Activated CD4-positive, alpha-beta T cell treated with anti-CD3 and anti-CD28 coated beads, Interleukin-2, amount 50 U/mL, for 48 hours (primary cell): ENCODE results near the gene TXN.
"Not testable (repeated sequence)": the region's sequence is repeated elsewhere in the genome, so short reads cannot be mapped to it uniquely, and the experiment has no call there.

Experiments used
- DNase-seq, 2 experiments: peaks; one replicate each; pipeline ENCODE4 v3.0.0-alpha.2; 2020

The TXN gene

DNA sequence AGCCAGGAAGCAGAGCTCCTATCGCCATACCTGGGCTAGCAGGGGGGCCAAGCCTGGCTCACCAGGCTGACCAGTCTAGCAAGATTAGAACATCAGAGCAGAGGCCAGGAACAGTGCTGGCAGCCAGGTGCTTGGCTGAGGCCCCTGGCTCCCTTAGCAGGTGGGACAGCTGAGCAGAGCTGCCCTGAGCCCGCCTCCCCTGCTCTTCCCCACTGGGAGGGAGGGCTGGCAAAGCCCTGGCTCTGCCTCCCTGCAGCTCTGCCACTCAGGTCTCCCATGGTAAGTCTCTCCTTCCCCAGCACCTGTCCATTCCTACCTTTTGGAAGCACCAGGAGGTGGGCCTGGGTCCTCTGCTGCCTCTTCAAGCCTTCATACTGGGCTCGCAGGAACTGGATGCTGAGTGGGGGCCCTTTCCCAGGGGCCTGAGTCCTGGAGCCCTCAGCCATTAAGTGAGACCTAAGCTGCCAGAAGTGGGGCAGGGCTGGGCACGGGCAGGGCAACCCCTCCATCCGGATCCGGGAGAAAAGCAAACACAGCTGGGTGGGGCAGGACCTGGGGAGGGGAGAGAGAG is 49.2 kb downstream of the TXN start:
- no peak for DNase-seq

GRCh38 chr9:110206389-110206788 is 49.9 kb downstream of the TXN start:
- DNase-seq: no peak

DNA sequence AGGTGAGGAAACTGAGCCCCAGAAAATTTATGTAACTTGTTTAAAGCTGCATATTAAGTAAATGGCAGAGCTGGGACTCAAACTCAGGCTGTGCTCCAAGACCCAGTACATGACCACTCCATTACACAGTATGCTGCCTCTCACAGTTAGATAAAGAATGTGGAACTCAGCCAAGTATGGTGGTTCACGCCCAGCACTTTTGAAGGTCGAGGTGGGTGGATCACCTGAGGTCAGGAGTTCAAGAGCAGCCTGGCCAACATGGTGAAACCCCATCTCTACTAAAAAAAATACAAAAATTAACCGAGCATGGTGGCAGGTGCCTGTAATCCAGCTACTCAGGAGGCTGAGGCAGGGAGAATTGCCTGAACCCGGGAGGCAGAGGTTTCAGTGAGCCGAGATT is 50.7 kb downstream of the TXN start:
- DNase-seq: not testable (repeated sequence)

DNA sequence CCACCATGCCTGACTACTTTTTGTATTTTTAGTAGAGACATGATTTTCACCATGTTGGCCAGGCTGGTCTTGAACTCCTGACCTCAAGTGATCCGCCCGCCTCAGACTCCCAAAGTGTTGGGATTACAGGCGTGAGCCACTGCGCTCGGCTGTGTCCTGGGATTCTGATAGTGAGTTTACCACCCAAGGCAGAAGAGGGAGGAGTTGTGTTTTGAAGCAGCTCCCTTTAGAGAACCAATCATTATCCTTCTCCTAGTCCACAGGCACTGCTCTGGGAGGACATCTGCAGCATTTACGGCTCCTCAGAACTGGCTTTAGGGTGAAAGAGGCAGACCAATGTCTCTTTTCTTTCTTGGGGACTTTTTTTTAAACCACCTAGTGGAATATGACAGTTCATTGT is 54.1 kb downstream of the TXN start:
- DNase-seq: no peak

- DNase-seq: no peak
Measured at GRCh38 chr9:110199643-110200042, 56.7 kb downstream of the TXN start.

GRCh38 chr9:110198357-110198756 is 58.0 kb downstream of the TXN start:
- no peak for DNase-seq

DNA sequence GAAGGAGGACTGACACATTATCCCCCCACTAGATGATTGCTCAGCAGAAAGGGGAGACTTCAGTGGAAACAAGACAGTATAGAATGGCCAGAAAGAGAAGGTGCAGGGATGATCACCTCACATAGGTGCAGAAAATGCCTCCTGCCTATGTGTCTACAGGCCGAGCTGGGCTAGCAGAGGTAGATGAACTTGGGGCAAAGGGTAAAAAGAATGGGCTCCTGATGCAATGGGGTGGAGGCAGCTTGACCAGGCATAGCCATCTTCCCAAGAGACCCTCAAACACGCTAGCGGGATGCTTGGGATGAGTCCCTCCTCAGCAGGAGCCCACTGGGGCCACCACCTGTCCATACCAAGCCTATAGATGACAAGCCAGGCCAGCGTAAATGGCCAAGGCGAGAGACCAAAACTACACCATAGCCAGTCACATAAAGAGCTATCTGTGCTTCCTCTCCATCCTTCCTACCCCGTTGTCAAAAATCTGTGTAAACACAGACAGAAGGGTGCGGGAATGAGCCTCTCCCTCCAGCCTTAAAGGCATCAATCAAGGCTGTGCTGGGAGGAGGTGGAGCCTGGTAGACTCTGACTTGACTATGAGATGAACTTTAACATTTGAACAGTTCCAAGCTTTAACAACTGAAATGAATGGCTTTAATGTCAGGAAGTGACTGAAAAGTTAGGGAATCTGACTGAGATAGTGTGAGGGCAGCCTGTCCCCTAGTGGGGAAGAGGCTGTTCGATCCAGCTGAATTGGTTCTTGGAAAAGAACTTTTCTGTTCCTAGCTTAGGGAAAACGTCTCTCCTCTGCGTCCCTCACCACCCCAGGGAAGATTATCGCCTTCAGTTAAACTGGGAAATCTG is 58.7 kb downstream of the TXN start:
- no peak for DNase-seq

GRCh38 chr9:110196084-110196499 is 60.2 kb downstream of the TXN start:
- not testable (repeated sequence) for DNase-seq
